SK-N-MC (cell line): ENCODE measurements around the gene ACOT8.
"Not testable (repeated sequence)": the region's sequence is repeated elsewhere in the genome, so short reads cannot be mapped to it uniquely, and the experiment has no call there.

ENCODE experiments used
- EZH2 ChIP-seq: fragments of 200-600 bp; sonication (generic); IDR thresholded peaks from one replicate; pipeline ENCODE4 v1.6.1; 2017; ENCODE audit warnings: antibody characterized with exemption
- POLR2AphosphoS5 ChIP-seq: IDR thresholded peaks from 2 replicates; pipeline ENCODE4 v1.6.1; 2012; ENCODE audit warnings: mild to moderate bottlenecking, low read depth, low read length, borderline replicate concordance

- not testable (repeated sequence) for TF ChIP-seq EZH2, POLR2AphosphoS5
Measured at GRCh38 chr20:45829673-45830106, 27.5 kb downstream of the ACOT8 start.
